EL (cell line): ENCODE results near the gene CASP1.
"Not testable (repeated sequence)": the region's sequence is repeated elsewhere in the genome, so short reads cannot be mapped to it uniquely, and the experiment has no call there.

Source experiments
- DNase-seq: peaks from one replicate; pipeline ENCODE4 v3.0.0-alpha.2; 2016

Gene CASP1

DNA sequence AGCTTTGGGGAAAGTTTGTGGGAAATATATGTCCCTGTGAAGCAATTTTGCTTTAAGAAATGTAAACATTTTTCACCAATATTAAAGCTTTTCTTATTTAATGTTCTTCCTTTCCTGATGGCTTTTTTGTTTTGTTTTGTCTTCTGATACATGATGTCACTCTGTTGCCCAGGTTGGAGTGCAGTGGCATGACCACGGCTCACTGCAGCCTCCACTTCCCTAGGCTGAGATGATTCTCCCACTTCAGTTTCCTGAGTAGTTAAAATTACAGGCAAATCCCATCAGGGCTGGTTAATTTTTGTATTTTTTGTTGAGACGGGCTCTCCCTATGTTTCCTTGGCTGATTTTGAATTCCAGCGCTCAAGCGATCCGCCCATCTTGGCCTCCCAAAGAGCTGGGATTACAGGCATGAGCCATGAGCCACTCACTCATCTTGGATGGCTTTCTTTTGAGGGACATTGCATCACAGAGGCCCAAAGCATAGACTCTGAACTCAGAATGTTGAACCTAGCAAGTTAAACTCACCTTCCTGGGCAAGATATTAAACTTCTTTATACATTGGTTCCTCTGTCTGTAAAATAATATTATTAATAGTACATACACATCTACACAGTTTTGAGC lies 10.8 kb upstream of the CASP1 start:
- DNase-seq: no peak

GRCh38 chr11:105044557-105045524 lies 9.9 kb upstream of the CASP1 start, which contains the start of gene CARD16:
CARD16 (minus strand) TSS chr11:105045335; CDS start chr11:105045297, 38 bp downstream.
- peak; percentile 38 for DNase-seq

- DNase-seq: no peak
Observed at GRCh38 chr11:105042178-105042577, 7.2 kb upstream of the CASP1 start.

GRCh38 chr11:105040703-105041102 lies 5.8 kb upstream of the CASP1 start:
- no peak for DNase-seq

DNA sequence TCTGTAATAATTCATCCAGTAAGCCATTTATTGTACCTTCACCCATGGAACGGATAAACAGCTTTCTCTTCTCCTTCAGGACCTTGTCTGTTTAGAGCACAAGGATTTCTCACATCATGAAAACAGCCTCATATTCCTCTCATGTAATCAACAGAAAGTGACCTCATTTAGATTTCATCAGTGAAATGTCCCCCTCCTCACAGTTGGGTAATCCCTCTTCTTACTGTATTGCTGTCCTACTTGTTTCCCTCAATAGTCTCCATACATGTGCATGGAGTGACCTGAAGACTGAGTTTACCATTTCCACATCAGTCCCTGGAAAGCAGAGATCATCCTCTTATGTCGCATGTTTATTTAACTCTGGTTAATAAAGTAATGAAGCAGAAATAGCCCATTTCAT lies 556 bp downstream of the CASP1 start:
- DNase-seq: not testable (repeated sequence)

DNA sequence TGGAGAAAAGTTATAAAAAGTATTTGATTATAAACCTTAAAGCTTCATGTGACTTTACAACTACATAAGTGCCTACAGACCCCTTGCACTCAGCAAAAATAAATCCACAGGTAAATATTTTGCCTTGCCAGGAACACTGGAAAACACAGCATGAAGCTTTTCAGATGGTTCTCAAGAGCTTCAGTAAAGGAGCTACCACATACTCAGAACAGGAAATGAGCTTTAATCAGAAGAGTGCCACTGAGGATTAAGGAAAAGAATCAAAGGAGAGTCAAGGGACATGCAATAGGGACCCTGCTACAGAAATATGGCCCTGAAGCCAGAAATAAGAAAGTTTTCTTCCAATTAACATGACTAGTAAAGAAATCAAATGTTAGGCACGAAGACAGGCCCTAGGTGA lies 1.2 kb downstream of the CASP1 start:
- DNase-seq: no peak

GRCh38 chr11:105033343-105033742 lies 1.6 kb downstream of the CASP1 start:
- no peak for DNase-seq

DNA sequence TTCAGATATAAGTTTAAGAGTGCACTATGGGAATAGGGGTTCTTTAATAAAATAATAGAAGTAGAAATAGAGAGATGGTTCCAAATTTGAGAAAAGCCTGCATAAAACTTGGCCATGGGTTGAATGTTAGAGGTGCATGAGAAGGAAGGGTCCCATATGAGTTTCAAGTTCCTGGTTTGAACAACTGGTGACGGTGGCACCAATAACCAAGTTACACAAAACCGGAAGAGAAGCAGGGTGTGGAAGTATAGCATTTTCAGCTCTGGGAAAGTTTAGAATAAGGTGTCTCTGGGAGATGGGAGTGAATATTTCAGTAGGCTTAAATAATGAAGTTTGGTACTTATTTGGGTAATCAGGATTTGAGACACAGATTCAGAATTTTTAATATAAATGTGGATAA lies 2.4 kb downstream of the CASP1 start:
- DNase-seq: no peak

GRCh38 chr11:105027678-105028077 lies 7.3 kb downstream of the CASP1 start:
- DNase-seq: no peak

GRCh38 chr11:105024394-105024793 lies 10.6 kb downstream of the CASP1 start:
- no peak for DNase-seq

GRCh38 chr11:105023003-105023402 lies 11.9 kb downstream of the CASP1 start, which contains the start of gene CASP5:
CASP5 (minus strand) TSS chr11:105023168; CDS start chr11:105023136, 32 bp downstream.
- no peak for DNase-seq

- DNase-seq: no peak
Observed at GRCh38 chr11:105022527-105022926, 12.4 kb downstream of the CASP1 start.

DNA sequence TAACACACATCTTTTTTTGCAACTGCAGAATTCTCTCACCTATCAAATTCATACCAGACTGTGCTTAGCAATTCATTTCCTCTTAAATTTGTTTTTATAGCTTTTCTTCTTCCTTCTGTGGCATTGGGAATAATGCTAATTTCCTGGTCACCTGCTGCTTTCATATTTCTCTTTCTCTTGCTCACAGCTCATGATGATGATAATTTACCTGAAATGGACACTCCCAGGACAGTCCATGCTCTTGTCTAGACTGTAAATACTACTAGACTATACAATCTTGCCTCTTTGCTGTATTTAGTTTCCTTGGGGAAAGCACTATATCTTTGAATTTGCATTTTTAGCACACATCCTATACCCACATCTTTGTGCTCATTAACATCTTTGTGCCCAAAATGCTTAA lies 27.5 kb downstream of the CASP1 start:
- DNase-seq: no peak

DNA sequence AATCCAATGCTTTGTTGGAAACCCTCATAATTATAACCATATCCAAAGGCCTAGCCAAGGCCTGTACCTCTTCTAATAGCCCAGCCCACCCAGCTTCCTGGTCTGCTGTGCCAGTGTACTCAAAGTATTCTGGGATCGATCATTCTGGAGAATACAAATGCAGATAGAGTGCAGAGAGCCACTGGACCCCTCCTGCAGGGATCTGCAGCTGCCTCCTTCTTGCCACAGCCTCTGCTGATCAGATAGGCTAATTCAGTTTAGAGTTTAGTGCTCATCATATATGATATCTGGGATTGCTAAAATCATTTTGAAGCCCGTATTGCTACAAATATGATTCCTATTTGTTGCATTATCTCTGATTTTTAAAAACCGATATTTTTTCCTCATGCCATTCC lies 29.5 kb downstream of the CASP1 start:
- DNase-seq: no peak

DNA sequence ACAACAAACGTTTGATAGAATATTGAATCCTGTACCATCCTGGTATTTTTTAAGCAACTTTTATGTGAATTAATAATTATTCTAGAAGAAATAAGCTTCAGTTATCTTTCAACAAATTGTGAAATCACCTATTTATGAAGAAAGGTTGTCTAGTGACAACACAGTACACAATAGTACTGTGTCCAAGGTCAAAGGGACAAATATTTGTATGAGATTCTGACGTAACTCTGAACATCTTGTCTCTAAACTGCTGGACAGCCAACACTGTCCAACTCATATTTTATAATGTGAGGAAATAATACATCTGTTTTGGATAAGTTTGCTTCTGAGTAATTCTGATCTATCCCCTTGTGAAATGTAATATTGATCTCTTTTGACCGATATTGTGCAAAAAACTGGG lies 30.9 kb downstream of the CASP1 start:
- DNase-seq: no peak

DNA sequence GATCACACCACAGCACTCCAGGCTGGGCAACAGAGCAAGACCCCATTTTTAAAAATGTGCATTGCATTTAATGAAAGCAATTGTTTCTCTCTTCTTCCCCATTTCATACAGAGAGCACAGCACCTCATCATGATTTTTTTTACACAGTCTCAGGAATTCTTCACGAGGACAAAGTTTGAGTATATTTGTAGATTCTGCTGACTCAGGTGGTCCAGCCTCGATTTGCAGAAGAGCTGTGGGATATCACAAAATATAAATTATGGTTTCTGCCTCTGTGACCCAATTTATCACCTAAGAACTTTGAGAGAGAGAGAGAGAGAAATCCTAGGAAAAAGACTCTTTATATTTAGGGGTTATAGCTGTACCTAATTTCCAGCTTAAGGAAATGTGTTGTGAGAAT lies 31.8 kb downstream of the CASP1 start:
- DNase-seq: no peak

- DNase-seq: no peak
Observed at GRCh38 chr11:105000797-105001196, 34.1 kb downstream of the CASP1 start.

DNA sequence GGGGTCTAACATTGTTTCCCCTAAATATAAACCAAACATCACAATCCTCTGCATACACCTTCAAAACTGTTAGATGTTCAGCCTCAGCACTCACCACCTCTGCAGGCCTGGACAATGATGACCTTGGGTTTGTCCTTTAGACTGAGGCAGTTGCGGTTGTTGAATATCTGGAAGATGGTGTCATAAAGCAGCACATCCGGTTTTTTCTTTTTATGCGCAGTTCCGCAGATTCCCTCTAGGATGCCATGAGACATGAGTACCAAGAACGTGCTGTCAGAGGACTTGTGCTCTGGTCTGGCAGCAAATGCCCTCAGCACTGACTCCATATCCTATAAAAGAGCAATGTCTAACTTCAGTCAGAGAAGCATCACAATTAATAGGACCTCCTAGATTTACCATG lies 34.8 kb downstream of the CASP1 start:
- peak; percentile 37 for DNase-seq

- no peak for DNase-seq
Observed at GRCh38 chr11:104999721-105000120, 35.2 kb downstream of the CASP1 start.

GRCh38 chr11:104997288-104997687 lies 37.7 kb downstream of the CASP1 start:
- DNase-seq: no peak

DNA sequence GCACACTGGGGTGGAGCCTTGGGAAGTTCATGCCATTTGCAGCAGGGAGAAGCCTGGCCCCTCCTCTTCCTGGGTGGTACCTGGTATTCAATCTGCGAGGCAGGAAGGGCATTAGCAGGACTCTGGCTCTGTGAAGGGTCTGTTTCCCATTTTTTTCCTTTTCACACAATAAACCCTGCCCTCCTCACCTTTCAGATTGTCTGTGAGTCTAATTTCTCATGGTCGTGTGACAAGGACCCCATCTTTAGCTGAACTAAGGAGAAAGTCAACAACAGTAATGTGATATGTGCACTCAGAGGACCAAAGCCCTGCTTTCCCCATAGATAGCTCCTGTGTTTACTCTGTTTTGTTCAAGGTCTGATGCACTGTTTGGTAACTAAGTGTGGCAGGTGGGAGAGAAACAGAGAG lies 39.9 kb downstream of the CASP1 start:
- no peak for DNase-seq

GRCh38 chr11:104992781-104993180 lies 42.2 kb downstream of the CASP1 start:
- no peak for DNase-seq

- no peak for DNase-seq
Observed at GRCh38 chr11:104991994-104992393, 43.0 kb downstream of the CASP1 start.

- DNase-seq: no peak
Observed at GRCh38 chr11:104984808-104985207, 50.1 kb downstream of the CASP1 start.
